Tibial nerve (tissue), 4 donors: Measurements from ENCODE around the gene TKT.

Experiments used
- EP300 ChIP-seq, 2 donors: sonication (generic); formaldehyde crosslinking; IDR thresholded peaks; one replicate each; pipeline ENCODE4 v1.6.1; 2017; ENCODE audit warnings: antibody characterized with exemption in 2 of 2, mild to moderate bottlenecking in 1 of 2
- POLR2A ChIP-seq, 2 donors: fragments of 450-650 bp; IDR thresholded peaks; one replicate each; pipeline ENCODE4 v1.6.1; 2017; ENCODE audit warnings: antibody characterized with exemption in 2 of 2, mild to moderate bottlenecking in 2 of 2, moderate library complexity in 2 of 2
- TF ChIP-seq, protein P1 (sequence below), 5 experiments: fragments of 200-600 bp in 3 of 5; fragments of 450-650 bp in 2 of 5; sonication (generic) in 3 of 5; IDR thresholded peaks; one replicate each; pipeline ENCODE4 v1.5.1; 2016 to 2019; ENCODE audit warnings: antibody characterized with exemption in 5 of 5, mild to moderate bottlenecking in 3 of 5, moderate library complexity in 2 of 5

DNA sequence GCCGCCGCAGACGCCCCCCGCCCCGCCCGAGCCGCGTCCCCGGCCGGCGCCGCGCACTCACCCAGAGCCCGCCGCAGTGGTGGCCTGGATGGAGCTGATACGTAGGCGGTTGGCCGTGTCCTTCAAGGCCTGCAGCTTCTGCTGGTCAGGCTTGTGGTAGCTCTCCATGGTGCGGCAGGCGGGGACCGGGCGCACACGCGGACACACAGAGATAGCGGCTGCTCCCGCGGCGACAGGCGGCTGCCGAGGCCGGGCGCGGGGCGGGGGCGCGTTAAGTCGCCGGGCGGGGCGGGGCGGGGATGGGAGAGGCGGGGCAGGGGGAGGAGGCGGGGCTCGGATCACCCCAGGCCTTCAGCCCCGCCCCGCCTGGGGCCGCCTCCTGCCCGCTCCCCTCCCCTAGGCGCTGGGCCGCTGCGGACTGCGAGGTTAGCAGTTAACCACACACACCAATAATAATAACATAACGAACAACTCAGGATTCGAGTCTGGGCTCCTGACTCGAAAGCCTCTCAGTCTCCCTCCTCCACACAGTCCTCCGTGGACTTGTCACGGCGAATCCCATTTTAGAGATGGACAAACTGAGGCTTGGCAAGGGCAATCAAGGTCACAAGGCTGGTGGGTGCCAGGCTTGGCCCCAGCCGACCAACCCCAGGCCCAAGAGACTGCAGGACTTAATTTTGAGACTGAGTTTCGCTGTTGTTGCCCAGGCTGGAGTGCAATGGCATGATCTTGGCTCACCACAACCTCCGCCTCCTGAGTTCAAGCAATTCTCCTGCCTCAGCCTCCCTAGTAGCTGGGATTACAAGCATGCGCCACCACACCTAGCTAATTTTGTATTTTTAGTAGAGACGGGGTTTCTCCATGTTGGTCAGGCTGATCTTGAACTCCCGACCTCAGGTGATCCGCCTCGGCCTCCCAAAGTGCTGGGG is at the start of gene TKT:
- TF ChIP-seq, protein P1, sequence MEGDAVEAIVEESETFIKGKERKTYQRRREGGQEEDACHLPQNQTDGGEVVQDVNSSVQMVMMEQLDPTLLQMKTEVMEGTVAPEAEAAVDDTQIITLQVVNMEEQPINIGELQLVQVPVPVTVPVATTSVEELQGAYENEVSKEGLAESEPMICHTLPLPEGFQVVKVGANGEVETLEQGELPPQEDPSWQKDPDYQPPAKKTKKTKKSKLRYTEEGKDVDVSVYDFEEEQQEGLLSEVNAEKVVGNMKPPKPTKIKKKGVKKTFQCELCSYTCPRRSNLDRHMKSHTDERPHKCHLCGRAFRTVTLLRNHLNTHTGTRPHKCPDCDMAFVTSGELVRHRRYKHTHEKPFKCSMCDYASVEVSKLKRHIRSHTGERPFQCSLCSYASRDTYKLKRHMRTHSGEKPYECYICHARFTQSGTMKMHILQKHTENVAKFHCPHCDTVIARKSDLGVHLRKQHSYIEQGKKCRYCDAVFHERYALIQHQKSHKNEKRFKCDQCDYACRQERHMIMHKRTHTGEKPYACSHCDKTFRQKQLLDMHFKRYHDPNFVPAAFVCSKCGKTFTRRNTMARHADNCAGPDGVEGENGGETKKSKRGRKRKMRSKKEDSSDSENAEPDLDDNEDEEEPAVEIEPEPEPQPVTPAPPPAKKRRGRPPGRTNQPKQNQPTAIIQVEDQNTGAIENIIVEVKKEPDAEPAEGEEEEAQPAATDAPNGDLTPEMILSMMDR (IDR thresholded peaks at IDR 0.05) = no peak
- TF ChIP-seq POLR2A (IDR thresholded peaks at IDR 0.05) (peak; percentile 13 to 70), EP300 (IDR thresholded peaks at IDR 0.05) (peak in 1 of 2 donors; percentile 87)
